Measurements from ENCODE around the gene HOXA13.

DNA sequence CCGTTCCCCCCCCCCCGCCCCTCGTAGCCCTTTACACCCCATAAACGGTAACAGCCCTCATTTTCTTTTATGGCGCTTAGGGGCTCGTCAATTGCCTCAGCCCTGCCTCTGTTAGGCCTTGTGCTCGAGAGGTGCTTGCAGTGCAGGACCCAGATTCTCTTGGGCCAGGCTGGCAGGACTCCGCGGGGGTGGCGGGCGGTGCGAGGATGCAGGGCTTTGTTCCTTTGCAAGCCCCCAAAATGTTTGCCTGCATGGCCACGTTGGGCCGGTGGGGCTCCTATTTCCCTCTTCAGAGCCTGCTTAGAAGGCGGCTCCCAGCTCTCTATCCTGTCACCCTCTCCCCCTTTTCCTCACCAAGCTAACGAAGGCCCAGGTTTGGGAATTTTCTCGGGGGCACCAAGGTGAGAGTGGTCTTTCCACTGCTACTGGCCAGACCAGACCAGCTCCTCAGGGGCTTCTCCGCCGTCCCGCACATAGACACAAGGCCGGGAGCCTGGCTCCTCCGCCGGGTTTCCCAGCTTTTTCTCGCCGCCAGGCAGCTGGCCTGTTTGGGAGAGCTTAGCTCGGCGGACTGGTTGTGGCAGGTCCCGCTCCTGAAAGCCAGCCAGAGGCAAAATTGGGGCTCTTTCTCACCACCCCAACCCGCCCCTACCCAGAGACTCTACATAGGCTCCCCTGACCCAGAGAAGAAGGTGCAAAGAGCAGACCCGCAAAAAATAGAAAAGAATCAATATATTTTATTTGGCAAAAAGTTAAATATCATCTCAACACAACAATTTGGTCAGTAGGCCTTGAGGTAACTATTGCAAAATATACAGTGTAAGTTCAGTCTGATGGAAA is 38.0 kb downstream of the HOXA13 start:
- TF ChIP-seq, protein P1, sequence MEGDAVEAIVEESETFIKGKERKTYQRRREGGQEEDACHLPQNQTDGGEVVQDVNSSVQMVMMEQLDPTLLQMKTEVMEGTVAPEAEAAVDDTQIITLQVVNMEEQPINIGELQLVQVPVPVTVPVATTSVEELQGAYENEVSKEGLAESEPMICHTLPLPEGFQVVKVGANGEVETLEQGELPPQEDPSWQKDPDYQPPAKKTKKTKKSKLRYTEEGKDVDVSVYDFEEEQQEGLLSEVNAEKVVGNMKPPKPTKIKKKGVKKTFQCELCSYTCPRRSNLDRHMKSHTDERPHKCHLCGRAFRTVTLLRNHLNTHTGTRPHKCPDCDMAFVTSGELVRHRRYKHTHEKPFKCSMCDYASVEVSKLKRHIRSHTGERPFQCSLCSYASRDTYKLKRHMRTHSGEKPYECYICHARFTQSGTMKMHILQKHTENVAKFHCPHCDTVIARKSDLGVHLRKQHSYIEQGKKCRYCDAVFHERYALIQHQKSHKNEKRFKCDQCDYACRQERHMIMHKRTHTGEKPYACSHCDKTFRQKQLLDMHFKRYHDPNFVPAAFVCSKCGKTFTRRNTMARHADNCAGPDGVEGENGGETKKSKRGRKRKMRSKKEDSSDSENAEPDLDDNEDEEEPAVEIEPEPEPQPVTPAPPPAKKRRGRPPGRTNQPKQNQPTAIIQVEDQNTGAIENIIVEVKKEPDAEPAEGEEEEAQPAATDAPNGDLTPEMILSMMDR (IDR thresholded peaks at IDR 0.05): no peak
- TF ChIP-seq POLR2A (IDR thresholded peaks at IDR 0.05) (no peak), EP300 (IDR thresholded peaks at IDR 0.05) (no peak)

Data from tibial nerve (tissue), 4 donors.